Heart left ventricle (tissue), 16 donors: Measurements from ENCODE around the gene HOXC11. TPM values are rescaled to one million over a fixed set of nuclear protein-coding genes. Genes with fewer than 3 reads are reported as not detected.
A peak's percentile ranks its signal among the peaks of the same experiment; 100 is the strongest.

Experiments
- ATAC-seq, 4 donors: fragments of 200-7000 bp; cut with Tn5 transposase; one replicate each; pipeline ENCODE4 v1.9.1; 2020 to 2022; ENCODE audit warnings: moderate library complexity in 4 of 4, mild to moderate bottlenecking in 3 of 4, moderate number of reproducible peaks in 1 of 4
- DNase-seq, 5 donors: peaks; one replicate each; pipeline ENCODE4 v3.0.0-alpha.2; 2020
- H3K27ac ChIP-seq, 12 donors: fragments of 200-600 bp; sonication (generic) in 4 of 12; one replicate each; pipeline versions ENCODE4 v1.5.0 to v1.8.0; 2016 to 2022; ENCODE audit warnings: mild to moderate bottlenecking in 2 of 12
- H3K27me3 ChIP-seq, 9 donors: fragments of 200-600 bp; sonication (generic) in 2 of 9; one replicate each; pipeline versions ENCODE4 v1.5.1 to v1.8.0; 2016 to 2022; ENCODE audit warnings: mild to moderate bottlenecking in 3 of 9
- H3K36me3 ChIP-seq, 9 donors: fragments of 200-600 bp; sonication (generic) in 2 of 9; one replicate each; pipeline versions ENCODE4 v1.5.0 to v1.8.0; 2018 to 2022; ENCODE audit warnings: mild to moderate bottlenecking in 2 of 9
- H3K4me1 ChIP-seq, 12 donors: fragments of 200-600 bp; sonication (generic) in 4 of 12; one replicate each; pipeline versions ENCODE4 v1.5.0 to v1.8.0; 2016 to 2022; ENCODE audit warnings: mild to moderate bottlenecking in 3 of 12
- H3K4me3 ChIP-seq, 12 donors: fragments of 200-600 bp; sonication (generic) in 4 of 12; one replicate each; pipeline versions ENCODE4 v1.5.0 to v1.8.0; 2017 to 2022; ENCODE audit warnings: mild to moderate bottlenecking in 9 of 12, moderate library complexity in 4 of 12
- H3K9me3 ChIP-seq, 12 donors: fragments of 200-600 bp; sonication (generic) in 4 of 12; one replicate each; pipeline versions ENCODE4 v1.5.0 to v1.8.0; 2016 to 2022; ENCODE audit warnings: mild to moderate bottlenecking in 1 of 12
- CTCF ChIP-seq, 12 donors: fragments of 200-600 bp; sonication (generic) in 4 of 12; IDR thresholded peaks; one replicate each; pipeline versions ENCODE4 v1.5.0 to v1.8.0; 2018 to 2022; ENCODE audit warnings: antibody characterized with exemption in 12 of 12, mild to moderate bottlenecking in 5 of 12
- POLR2A ChIP-seq, 2 donors: fragments of 450-650 bp; IDR thresholded peaks; one replicate each; pipeline ENCODE4 v1.6.1; 2017; ENCODE audit warnings: antibody characterized with exemption in 2 of 2, mild to moderate bottlenecking in 2 of 2, moderate library complexity in 2 of 2
- WGBS, 4 donors: extraction: QIAGEN DNeasy Blood & Tissue Kit in 2 of 4; methylation state at CpG; one replicate each; pipeline versions ENCODE4 v1.1.5 to v1.1.7; 2013 to 2018; 5-methylcytosine and 5-hydroxymethylcytosine counted together
- intact Hi-C, 10 donors: fragments of 100-400 bp; cut with DNase I; formaldehyde crosslinking; loops; one replicate each; pipeline versions ENCODE4 v1.11.1 to v1.14.2; 2022
- polyA plus RNA-seq, 2 donors: library from polyadenylated mRNA; stranded (reverse); fragments of 200-250 nt; gene quantifications; one replicate each; pipeline ENCODE4 v1.2.3, GENCODE V29; 2013
- total RNA-seq, 9 donors: library from RNA; depleted of rRNA in 2 of 9; stranded (reverse); fragments of >200 nt in 2 of 9; fragmentation: NEBNext Ultra II Directional in 3 of 9; extraction: Animal tissue kit (Norgen Biotek cat#: 25700) in 3 of 9; gene quantifications; one replicate each; pipeline versions ENCODE4 v1.1.0 to v1.2.4, GENCODE V29; 2016 to 2023
- donor health status: ischemic (EF 13 %, LVEDD 7.1; RV severe dilation, severe dysfunction).
- donor health status: healthy with polysubstance abuse.
- donor health status: DM: no; HTN: yes; CAD: no.
- donor health status: DM: no; HTN: no; CAD: no.
- donor health status: ischemic (EF 25% LVEDD 6.9; RV normal size, moderate dysfunction).
- donor health status: ischemic (EF 25% LVEDD 5.7; RV mildly dilated, moderate dysfunction).
- donor health status: healthy.
- donor health status: DM: yes; HTN: yes; CAD: no.
- donor health status: ischemic (EF 35%, LVEDD 5.7; RV mildly dilated, moderate dysfunction).
- donor health status: nonischemic (EF 11% LVEDD 7.7; RV severe dilation, severe dysfunction).
- donor health status: DM: yes; HTN: yes; CAD: no.
- donor health status: PGD.
- donor health status: ischemic (EF 29% LVEDD 5.4; RV normal size, mild dysfunction).
- donor health status: nonischemic (EF 23%, LVEDD 6.1; RV moderate dilation, normal function).

HOXC11 gene
- total and polyA plus RNA-seq, 11 donors, result not detected

- intact Hi-C loops, result no loop called here
- Histone ChIP-seq H3K9me3 (no peaks in the 10 kb centered on the region), H3K27ac (no peak within 1 kb of the TSS), H3K27me3 (peaks cover 62 to 100% (median 97%) of the 10 kb centered on the region in 9 donors), H3K36me3 (no peaks in the 10 kb centered on the region), H3K4me1 (peaks cover 0 to 25% (median 0%) of the 10 kb centered on the region in 12 donors), H3K4me3 (no peak within 1 kb of the TSS)
- 2 to 3% (median 3%) methylated on average over 50 to 56 of the region's 56 CpGs for WGBS, 4 donors
- peak in 2 of 4 donors; percentile 24 to 25 for ATAC-seq
- TF ChIP-seq POLR2A (IDR thresholded peaks at IDR 0.05), result no peak
- DNase-seq, result no peak
These were observed 34.4 kb upstream of the HOXC11 start, which contains the start of gene HOXC13 for GRCh38 chr12:53938326-53939140. TSS of gene HOXC13 (plus strand) at chr12:53938831. CDS start at chr12:53938907, 76 bp downstream.

GRCh38 chr12:53939141-53940108 is 33.5 kb upstream of the HOXC11 start:
- 4 to 7% (median 5%) methylated on average over 43 to 91 of the region's 91 CpGs for WGBS, 4 donors
- Histone ChIP-seq H3K27me3 (peaks cover 69 to 100% (median 97%) of the 10 kb centered on the region in 9 donors), H3K9me3 (no peaks in the 10 kb centered on the region), H3K4me3 (no peak overlapping the region), H3K4me1 (peaks cover 0 to 25% (median 0%) of the 10 kb centered on the region in 12 donors), H3K36me3 (no peaks in the 10 kb centered on the region), H3K27ac (no peak overlapping the region)
- no peak for ATAC-seq
- TF ChIP-seq POLR2A (IDR thresholded peaks at IDR 0.05) (no peak), CTCF (IDR thresholded peaks at IDR 0.05) (no peak)
- no peak for DNase-seq
- intact Hi-C loops, result no loop called here

GRCh38 chr12:53940443-53941014 is 32.4 kb upstream of the HOXC11 start:
- intact Hi-C loops, result no loop called here
- 6 to 9% (median 7%) methylated on average over 9 of the region's 9 CpGs for WGBS, 4 donors
- Histone ChIP-seq H3K9me3 (no peaks in the 10 kb centered on the region), H3K4me3 (no peak overlapping the region), H3K36me3 (no peaks in the 10 kb centered on the region), H3K27me3 (peaks cover 80 to 100% (median 97%) of the 10 kb centered on the region in 9 donors), H3K27ac (no peak overlapping the region), H3K4me1 (peaks cover 0 to 21% (median 0%) of the 10 kb centered on the region in 12 donors)
- no peak for ATAC-seq
- no peak for TF ChIP-seq CTCF (IDR thresholded peaks at IDR 0.05)
- no peak for TF ChIP-seq POLR2A (IDR thresholded peaks at IDR 0.05)
- DNase-seq, result no peak

- no peak overlapping the region for H3K27ac ChIP-seq
- DNase-seq (no peak), ATAC-seq (no peak)
- no peaks in the 10 kb centered on the region for H3K36me3 ChIP-seq
- H3K4me3 ChIP-seq, result no peak overlapping the region
- intact Hi-C loops, result no loop called here
- peaks cover 0 to 15% (median 0%) of the 10 kb centered on the region in 12 donors for H3K4me1 ChIP-seq
- no peaks in the 10 kb centered on the region for H3K9me3 ChIP-seq
- peaks cover 80 to 100% (median 97%) of the 10 kb centered on the region in 9 donors for H3K27me3 ChIP-seq
- TF ChIP-seq CTCF (IDR thresholded peaks at IDR 0.05), result no peak
These were observed 31.7 kb upstream of the HOXC11 start for GRCh38 chr12:53941187-53941586.
